Aorta (tissue), 5 donors: Measurements from ENCODE around the gene NEGR1. TPM values are rescaled to one million over a fixed set of nuclear protein-coding genes. Genes with fewer than 3 reads are reported as not detected.

Experiments
- ATAC-seq: fragments of 200-7000 bp; cut with Tn5 transposase; one replicate; pipeline ENCODE4 v1.9.1; 2022; ENCODE audit warnings: moderate library complexity; ENCODE audit not compliant: low FRiP score
- DNase-seq, 2 donors: peaks; one replicate each; pipeline ENCODE4 v3.0.0-alpha.2; 2020
- H3K27ac ChIP-seq, 2 donors: one replicate each; pipeline ENCODE4 v1.5.1; 2013; ENCODE audit warnings: low read length in 2 of 2, mild to moderate bottlenecking in 2 of 2, moderate library complexity in 2 of 2, control low read depth in 1 of 2, inconsistent platforms in 1 of 2, low read depth in 1 of 2
- H3K27me3 ChIP-seq, 2 donors: one replicate each; pipeline ENCODE4 v1.6.1; 2013; ENCODE audit warnings: control low read depth in 1 of 2, low read length in 1 of 2, mild to moderate bottlenecking in 1 of 2, moderate library complexity in 1 of 2; ENCODE audit not compliant: insufficient read depth in 2 of 2, control insufficient read depth in 1 of 2
- H3K36me3 ChIP-seq, 2 donors: one replicate each; pipeline ENCODE4 v1.6.1; 2013; ENCODE audit warnings: control low read depth in 1 of 2, low read length in 1 of 2, mild to moderate bottlenecking in 1 of 2; ENCODE audit not compliant: insufficient read depth in 2 of 2, control insufficient read depth in 1 of 2
- H3K4me1 ChIP-seq, 2 donors: one replicate each; pipeline ENCODE4 v1.6.1; 2013; ENCODE audit warnings: low read length in 2 of 2, control low read depth in 1 of 2, mild to moderate bottlenecking in 1 of 2, moderate library complexity in 1 of 2; ENCODE audit not compliant: insufficient read depth in 2 of 2, control insufficient read depth in 1 of 2
- H3K4me3 ChIP-seq, 2 donors: one replicate each; pipeline ENCODE4 v1.5.1; 2013; ENCODE audit warnings: low read length in 2 of 2, control low read depth in 1 of 2, mild to moderate bottlenecking in 1 of 2
- H3K9me3 ChIP-seq: one replicate; pipeline ENCODE4 v1.6.1; 2013; ENCODE audit warnings: mild to moderate bottlenecking, low read length; ENCODE audit not compliant: control insufficient read depth
- WGBS, 2 donors: extraction: QIAGEN DNeasy Blood & Tissue Kit; methylation state at CpG; one replicate each; pipeline ENCODE4 v1.1.7; 2013; 5-methylcytosine and 5-hydroxymethylcytosine counted together
- intact Hi-C, 2 donors: fragments of 100-400 bp; cut with DNase I; formaldehyde crosslinking; loops; one replicate each; pipeline versions ENCODE4 v1.14.2 to v1.15.0; 2022
- polyA plus RNA-seq, 2 donors: library from polyadenylated mRNA; stranded (reverse); fragments of 200-250 nt; gene quantifications; one replicate each; pipeline ENCODE4 v1.2.3, GENCODE V29; 2013
- total RNA-seq, 2 donors: library from RNA; stranded (reverse); fragmentation: NEBNext Ultra II Directional; extraction: Animal tissue kit (Norgen Biotek cat#: 25700); gene quantifications; one replicate each; pipeline ENCODE4 v1.2.1, GENCODE V29; 2021
- donor health status: healthy with polysubstance abuse.
- donor health status: Bipolar disorder and iron deficiency.
- donor health status: DM: no; HTN: no; CAD: no.
- donor health status: DM: no; HTN: no; CAD: no.
- donor health status: DM: yes; HTN: yes; CAD: no.

The NEGR1 gene
- total and polyA plus RNA-seq, 4 donors, result 3.5 to 50.3 (median 18.4) TPM

- Histone ChIP-seq H3K27me3 (no peaks in the 10 kb centered on the region), H3K36me3 (no peaks in the 10 kb centered on the region), H3K4me3 (no peak overlapping the region), H3K4me1 (peaks cover 0 to 3% of the 10 kb centered on the region in 2 donors), H3K9me3 (no peaks in the 10 kb centered on the region), H3K27ac (no peak overlapping the region)
- intact Hi-C loops, result loop anchor here in 1 of 2 donors (5.0 kb wide), 1 partner anchor 99 kb away; the partner anchor contains the start of gene NEGR1
- ATAC-seq (no peak), DNase-seq (no peak)
Observed at GRCh38 chr1:72182859-72183258, 99.5 kb downstream of the NEGR1 start.

- Histone ChIP-seq H3K36me3 (no peaks in the 10 kb centered on the region), H3K27me3 (no peaks in the 10 kb centered on the region), H3K4me1 (peaks cover 0 to 2% of the 10 kb centered on the region in 2 donors), H3K27ac (no peak overlapping the region), H3K4me3 (no peak overlapping the region), H3K9me3 (no peaks in the 10 kb centered on the region)
- DNase-seq (no peak), ATAC-seq (no peak)
- WGBS, 2 donors, result 91% methylated on average over 2 of the region's 2 CpGs
- intact Hi-C loops, result no loop called here
Observed at GRCh38 chr1:72178266-72178665, 104.1 kb downstream of the NEGR1 start.

- ATAC-seq (no peak), DNase-seq (no peak)
- H3K36me3 ChIP-seq, result no peaks in the 10 kb centered on the region
- 85 to 89% methylated on average over 1 of the region's 1 CpG for WGBS, 2 donors
- intact Hi-C loops, result no loop called here
- no peaks in the 10 kb centered on the region for H3K9me3 ChIP-seq
- H3K4me3 ChIP-seq, result no peak overlapping the region
- H3K4me1 ChIP-seq, result no peaks in the 10 kb centered on the region
- no peaks in the 10 kb centered on the region for H3K27me3 ChIP-seq
- no peak overlapping the region for H3K27ac ChIP-seq
Observed at GRCh38 chr1:72177711-72178110, 104.6 kb downstream of the NEGR1 start.

GRCh38 chr1:72170246-72170645 lies 112.1 kb downstream of the NEGR1 start:
- no peaks in the 10 kb centered on the region for H3K4me1 ChIP-seq
- intact Hi-C loops, result no loop called here
- ATAC-seq (no peak), DNase-seq (no peak)
- H3K9me3 ChIP-seq, result no peaks in the 10 kb centered on the region
- no peaks in the 10 kb centered on the region for H3K27me3 ChIP-seq
- H3K4me3 ChIP-seq, result no peak overlapping the region
- H3K36me3 ChIP-seq, result no peaks in the 10 kb centered on the region
- no peak overlapping the region for H3K27ac ChIP-seq

GRCh38 chr1:72166426-72166825 lies 115.9 kb downstream of the NEGR1 start:
- H3K27ac ChIP-seq, result no peak overlapping the region
- 90 to 93% methylated on average over 2 of the region's 2 CpGs for WGBS, 2 donors
- intact Hi-C loops, result no loop called here
- no peaks in the 10 kb centered on the region for H3K27me3 ChIP-seq
- ATAC-seq, result no peak
- no peak for DNase-seq
- no peak overlapping the region for H3K4me3 ChIP-seq
- no peaks in the 10 kb centered on the region for H3K4me1 ChIP-seq
- H3K36me3 ChIP-seq, result no peaks in the 10 kb centered on the region
- no peaks in the 10 kb centered on the region for H3K9me3 ChIP-seq

GRCh38 chr1:72150508-72150907 lies 131.8 kb downstream of the NEGR1 start:
- Histone ChIP-seq H3K27me3 (no peaks in the 10 kb centered on the region), H3K36me3 (no peaks in the 10 kb centered on the region), H3K4me1 (no peaks in the 10 kb centered on the region), H3K4me3 (no peak overlapping the region), H3K9me3 (no peaks in the 10 kb centered on the region), H3K27ac (no peak overlapping the region)
- ATAC-seq, result no peak
- intact Hi-C loops, result no loop called here
- no peak for DNase-seq

GRCh38 chr1:72141875-72142274 lies 140.5 kb downstream of the NEGR1 start:
- Histone ChIP-seq H3K4me1 (no peaks in the 10 kb centered on the region), H3K27me3 (no peaks in the 10 kb centered on the region), H3K4me3 (no peak overlapping the region), H3K36me3 (no peaks in the 10 kb centered on the region), H3K9me3 (no peaks in the 10 kb centered on the region), H3K27ac (no peak overlapping the region)
- DNase-seq (no peak), ATAC-seq (no peak)
- intact Hi-C loops, result no loop called here
- 87 to 92% methylated on average over 4 of the region's 4 CpGs for WGBS, 2 donors

- intact Hi-C loops, result no loop called here
- WGBS, 2 donors, result 76 to 77% methylated on average over 2 of the region's 2 CpGs
- Histone ChIP-seq H3K9me3 (no peaks in the 10 kb centered on the region), H3K36me3 (no peaks in the 10 kb centered on the region), H3K27ac (no peak overlapping the region), H3K27me3 (no peaks in the 10 kb centered on the region), H3K4me1 (no peaks in the 10 kb centered on the region), H3K4me3 (no peak overlapping the region)
- ATAC-seq (no peak), DNase-seq (no peak)
Observed at GRCh38 chr1:72140222-72140621, 142.1 kb downstream of the NEGR1 start.

GRCh38 chr1:72137656-72138055 lies 144.7 kb downstream of the NEGR1 start:
- WGBS, 2 donors, result 62 to 76% methylated on average over 1 of the region's 1 CpG

More at GRCh38 chr1:72137656-72138055, 144.7 kb downstream of the NEGR1 start:
- ATAC-seq (no peak), DNase-seq (no peak)
- no peaks in the 10 kb centered on the region for H3K27me3 ChIP-seq
- H3K36me3 ChIP-seq, result no peaks in the 10 kb centered on the region
- no peaks in the 10 kb centered on the region for H3K9me3 ChIP-seq
- H3K4me1 ChIP-seq, result no peaks in the 10 kb centered on the region
- no peak overlapping the region for H3K4me3 ChIP-seq
- no peak overlapping the region for H3K27ac ChIP-seq
- intact Hi-C loops, result no loop called here
